Measurements from ENCODE around the gene LTV1.
"Not testable (repeated sequence)": the region's sequence is repeated elsewhere in the genome, so short reads cannot be mapped to it uniquely, and the experiment has no call there.

The LTV1 gene

DNA sequence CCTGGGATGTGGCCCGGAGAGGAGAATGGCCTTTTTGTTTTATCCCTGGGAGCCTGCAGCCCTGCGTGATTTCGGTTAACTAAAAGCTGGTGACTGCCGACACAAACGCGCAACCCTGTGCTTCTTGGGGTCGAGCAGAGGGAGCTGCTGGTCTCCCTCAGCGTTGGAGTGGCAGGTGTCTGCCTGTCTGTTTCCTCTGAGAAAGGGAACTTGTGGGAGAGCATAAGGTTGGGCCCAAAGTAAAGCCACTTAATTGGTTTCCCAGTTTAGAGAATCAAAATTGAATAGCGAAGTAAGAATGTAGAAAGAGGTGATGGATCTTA, 500 bp downstream of the LTV1 start:
- DNase-seq (ENCODE audit: low read depth) = peak; percentile 3

DNA sequence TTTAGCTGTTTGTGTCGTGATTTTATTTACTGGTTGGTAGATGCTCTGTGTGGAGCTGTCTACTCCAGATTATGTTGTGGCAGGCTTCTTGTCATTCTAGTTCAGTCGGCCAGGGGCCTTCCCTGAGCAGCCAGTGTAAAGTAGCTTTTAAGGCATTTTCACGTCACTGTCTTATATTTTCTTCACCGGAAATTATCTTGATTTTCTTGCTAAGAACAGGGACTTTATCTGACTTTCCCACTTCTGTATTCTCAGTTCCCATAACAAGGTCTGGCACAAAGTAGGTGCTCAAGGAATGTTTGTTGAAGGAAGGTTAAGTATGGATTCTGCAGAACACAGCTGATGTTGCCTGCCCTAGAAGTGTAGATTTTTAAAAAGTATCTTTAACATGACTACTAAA, 868 bp downstream of the LTV1 start:
- DNase-seq (ENCODE audit: low read depth) = no peak

DNA sequence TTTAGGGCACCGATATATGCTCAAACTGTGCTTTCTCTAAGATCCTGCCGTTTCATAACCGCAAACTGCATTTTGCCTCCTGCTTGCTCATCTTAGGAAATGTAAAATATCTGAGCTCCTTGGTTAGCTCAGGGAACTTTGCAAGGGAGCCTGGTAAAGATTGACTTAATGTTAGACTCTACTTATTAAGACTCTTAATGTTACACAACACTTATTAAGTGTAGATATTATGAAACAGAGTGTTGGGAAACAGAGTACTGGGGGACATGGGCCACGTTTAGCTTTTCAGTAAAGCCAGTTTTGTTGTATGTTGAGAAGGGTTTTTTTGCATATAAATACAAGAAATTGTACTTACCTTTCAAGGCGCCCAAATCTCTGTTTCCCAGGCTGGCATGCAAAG, 1.9 kb downstream of the LTV1 start:
- no peak for DNase-seq (ENCODE audit: low read depth)

DNA sequence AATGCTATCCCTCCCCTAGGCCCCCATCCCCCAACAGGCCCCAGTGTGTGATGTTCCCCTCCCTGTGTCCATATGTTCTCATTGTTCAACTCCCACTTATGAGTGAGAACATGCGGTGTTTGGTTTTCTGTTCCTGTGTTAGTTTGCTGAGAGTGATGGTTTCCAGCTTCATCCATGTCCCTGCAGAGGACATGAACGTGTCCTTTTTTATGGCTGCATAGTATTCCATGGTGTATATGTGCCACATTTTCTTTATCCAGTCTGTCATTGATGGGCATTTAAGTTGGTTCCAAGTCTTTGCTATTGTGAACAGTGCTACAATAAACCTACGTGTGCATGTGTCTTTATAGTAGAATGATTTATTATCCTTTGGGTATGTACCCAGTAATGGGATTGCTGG, 8.6 kb downstream of the LTV1 start:
- not testable (repeated sequence) for DNase-seq (ENCODE audit: low read depth)

DNA sequence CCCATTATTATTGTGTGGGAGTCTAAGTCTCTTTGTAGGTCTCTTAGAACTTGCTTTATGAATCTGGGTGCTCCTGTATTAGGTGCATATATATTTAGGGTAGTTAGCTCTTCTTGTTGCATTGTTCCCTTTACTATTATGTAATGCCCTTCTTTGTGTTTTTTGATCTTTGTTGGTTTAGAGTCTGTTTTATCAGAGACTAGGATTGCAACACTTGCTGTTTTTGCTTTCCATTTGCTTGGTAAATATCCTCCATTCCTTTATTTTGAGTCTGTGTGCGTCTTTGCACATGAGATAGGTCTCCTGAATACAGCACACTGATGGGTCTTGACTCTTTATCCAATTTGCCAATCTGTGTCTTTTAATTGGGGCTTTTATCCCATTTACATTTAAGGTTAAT, 11.9 kb downstream of the LTV1 start:
- DNase-seq (ENCODE audit: low read depth) = not testable (repeated sequence)

DNA sequence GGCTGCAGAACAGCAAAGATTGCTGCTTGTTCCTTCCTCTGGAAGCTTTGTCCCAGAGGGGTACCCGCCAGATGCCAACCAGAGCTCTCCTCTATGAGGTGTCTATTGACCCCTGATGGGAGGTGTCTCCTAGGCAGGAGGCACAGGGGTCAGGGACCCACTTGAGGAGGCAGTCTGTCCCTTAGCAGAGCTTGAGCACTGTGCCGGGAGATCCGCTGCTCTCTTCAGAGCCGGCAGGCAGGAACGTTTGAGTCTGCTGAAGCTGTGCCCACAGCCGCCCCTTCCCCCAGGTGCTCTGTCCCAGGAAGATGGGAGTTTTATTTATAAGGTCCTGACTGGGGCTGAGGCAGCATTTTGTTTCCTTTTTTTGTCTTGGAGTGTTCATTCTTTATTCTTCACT, 13.6 kb downstream of the LTV1 start:
- not testable (repeated sequence) for DNase-seq (ENCODE audit: low read depth)

DNA sequence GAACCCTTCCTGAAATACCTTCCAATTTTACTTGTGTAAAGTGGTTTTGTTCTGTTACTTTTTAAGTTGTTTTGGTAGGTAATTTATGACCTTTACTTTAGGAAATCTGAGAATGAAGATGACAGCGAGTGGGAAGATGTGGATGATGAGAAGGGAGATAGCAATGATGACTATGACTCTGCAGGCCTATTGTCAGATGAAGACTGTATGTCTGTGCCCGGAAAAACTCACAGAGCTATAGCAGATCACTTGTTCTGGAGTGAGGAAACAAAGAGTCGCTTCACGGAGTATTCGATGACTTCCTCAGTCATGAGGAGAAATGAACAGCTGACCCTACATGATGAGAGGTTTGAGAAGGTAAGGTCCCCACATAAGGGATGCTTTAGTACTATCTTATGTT, 14.5 kb downstream of the LTV1 start:
- DNase-seq (ENCODE audit: low read depth) = no peak

DNA sequence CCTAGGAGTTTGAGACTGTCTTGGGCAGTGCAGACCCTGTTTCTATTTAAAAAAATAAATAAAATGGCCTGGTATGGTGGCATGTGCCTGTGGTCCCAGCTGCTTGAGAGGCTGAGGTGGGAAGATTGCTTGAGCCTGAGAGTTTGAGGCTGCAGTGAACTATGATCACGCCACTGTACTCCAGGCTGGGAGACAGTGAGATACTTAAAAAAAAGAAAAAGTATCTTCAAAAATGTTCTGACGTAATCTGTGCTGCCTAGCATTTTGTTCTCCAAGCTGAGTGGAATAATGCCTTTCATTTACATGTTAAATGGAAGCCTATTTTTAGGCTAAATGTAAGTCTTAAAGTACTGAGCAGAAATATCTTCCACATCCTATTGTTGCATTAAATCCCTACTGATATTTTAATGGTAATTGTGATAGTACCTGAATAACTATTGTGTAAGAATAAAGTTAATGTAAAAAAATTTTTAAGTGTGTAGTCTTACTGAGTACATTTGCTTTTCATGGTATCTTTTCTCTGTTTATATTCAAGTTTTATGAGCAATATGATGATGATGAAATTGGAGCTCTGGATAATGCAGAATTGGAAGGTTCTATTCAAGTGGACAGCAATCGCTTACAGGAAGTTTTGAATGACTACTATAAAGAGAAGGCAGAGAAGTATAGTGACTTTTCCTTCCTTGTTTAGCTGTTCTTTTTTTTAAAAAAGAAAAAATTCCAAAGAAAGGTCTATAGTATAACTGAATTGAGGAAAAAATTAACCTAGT, 16.9 kb downstream of the LTV1 start:
- no peak for DNase-seq (ENCODE audit: low read depth)

DNA sequence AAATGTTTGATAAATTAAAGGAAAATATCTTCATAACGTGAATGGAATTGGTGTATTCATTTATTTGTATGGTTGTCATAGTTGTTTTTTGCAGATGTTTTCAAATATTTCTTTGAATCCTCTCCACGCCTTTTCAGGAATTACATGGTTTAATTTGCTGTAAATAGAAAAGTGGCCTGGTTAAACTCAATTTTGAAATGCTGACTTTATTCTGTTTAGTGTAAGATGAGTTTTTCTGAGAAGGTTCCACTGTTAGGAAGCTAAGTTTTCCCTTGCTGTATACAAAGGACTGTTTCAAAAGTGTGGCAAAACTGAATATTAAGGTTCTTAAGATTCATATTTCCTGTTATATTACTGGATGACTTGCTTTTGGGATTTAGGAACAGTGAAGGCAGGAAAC, 20.6 kb downstream of the LTV1 start:
- DNase-seq (ENCODE audit: low read depth) = no peak

DNA sequence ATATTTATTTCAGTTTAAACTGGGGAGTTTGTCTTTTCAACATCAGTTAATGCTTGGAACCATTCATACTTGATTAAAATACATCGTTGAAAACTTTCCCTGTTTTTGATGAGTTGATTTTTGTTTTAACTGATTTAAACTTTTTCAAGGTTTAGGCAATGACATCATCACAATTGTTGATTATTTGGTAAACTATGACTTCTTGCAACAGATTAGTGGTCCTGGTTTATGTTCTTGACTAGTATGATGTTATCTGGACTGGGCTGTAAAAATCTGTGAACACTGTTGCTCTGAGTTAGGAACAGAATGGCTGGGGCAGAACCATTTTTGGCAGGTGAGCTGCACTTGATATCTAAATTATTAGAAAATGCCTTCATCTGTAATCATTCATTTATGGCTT, 21.1 kb downstream of the LTV1 start, which contains the start of gene ZC2HC1B:
ZC2HC1B (plus strand) TSS at position 241 of the 400 bp plus-strand sequence; CDS start at position 307, 66 bp downstream.
- no peak for DNase-seq (ENCODE audit: low read depth)

DNA sequence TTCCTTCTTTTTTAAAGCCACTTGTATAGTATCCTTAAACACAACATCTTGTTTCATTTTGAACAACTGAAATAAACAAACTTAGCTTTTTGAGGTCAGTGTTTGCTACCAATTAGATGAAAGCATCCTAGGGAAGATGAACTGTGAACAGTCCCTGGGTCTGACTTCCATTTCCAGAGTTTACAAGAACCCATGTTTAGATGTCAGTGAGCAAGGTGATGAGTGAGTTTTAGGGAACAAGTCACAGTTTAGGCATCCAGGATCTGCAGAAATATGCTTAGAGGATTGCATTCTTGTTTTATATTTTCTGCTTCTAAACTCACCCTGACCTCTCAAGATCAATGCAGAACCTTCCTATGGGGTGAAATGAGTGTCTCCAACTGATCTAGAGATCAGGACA, 24.1 kb downstream of the LTV1 start:
- DNase-seq (ENCODE audit: low read depth) = no peak

DNA sequence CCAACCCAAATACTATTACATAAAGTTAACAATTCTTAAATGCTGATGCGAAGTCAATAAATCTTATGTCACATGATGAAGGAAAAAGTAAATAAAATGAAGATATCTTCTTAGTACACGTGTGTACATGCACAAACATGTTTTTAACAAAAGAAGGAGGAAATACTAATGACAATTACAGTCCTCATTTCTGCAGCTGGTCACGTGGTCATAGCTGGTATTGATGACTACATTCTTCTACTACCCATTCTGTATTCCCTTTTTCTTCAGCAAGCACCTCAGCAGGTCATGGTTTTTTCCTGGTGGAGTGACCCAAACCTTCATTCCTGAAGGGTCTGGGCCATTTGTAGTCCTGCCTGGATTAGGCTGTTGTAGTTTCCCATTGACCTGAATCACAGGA, 25.7 kb downstream of the LTV1 start:
- DNase-seq (ENCODE audit: low read depth) = not testable (repeated sequence)

DNA sequence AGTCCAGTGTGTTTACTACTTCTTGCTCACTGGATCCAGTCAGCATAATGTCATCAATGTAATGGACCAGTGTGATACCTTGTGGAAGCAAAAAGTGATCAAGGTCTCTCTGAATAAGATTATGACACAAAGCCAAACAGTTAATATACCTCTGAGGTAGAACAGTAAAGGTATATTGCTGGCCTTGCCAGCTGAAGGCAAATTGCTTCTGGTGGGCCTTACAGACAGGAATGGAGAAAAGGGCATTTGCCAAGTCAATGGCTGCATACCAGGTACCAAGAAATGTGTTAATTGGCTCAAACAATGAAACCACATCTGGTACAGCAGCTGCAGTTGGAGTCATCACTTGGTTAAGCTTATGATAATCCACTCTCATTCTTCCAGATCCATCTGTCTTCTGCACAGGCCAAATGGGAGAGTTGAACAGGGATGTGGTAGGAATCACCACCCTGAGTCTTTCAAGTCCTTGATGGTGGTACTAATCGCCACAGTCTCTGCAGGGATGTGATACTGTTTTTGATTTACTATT, 28.1 kb downstream of the LTV1 start:
- DNase-seq (ENCODE audit: low read depth) = not testable (repeated sequence)

DNA sequence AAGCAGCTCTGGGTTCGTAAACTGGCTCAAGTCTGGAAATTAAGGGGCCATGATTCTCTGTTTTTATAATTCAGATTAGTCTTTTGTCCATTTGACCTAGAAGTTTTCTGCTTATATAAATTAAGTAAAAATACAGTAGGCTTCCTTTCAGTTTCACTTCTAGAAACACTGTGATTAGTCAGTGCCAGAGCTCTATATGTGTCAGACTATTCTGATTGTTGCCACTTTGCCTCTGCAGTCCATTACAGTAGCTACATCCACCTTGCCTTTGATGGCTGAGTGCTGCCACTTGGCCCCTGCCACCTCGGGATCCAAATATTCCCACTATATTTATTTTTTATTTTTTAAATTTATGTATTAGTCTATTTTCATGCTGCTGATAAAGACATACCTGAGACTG, 29.1 kb downstream of the LTV1 start:
- no peak for DNase-seq (ENCODE audit: low read depth)

DNA sequence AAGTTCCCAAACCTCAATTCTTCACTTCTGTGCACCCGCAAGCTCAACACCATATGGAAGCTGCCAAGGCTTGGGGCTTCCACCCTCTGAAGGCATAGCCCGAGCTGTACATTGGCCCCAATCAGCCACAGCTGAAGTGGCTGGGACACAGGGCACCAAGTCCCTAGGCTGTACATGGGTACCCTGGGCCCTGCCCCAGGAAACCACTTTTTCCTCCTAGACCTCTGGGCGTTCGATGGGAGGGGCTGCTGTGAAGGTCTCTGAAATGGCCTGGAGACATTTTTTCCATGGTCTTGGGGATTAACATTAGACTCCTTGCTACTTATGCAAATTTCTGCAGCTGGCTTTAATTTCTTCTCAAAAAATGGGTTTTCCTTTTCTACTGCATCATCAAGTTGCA, 30.5 kb downstream of the LTV1 start:
- not testable (repeated sequence) for DNase-seq (ENCODE audit: low read depth)

DNA sequence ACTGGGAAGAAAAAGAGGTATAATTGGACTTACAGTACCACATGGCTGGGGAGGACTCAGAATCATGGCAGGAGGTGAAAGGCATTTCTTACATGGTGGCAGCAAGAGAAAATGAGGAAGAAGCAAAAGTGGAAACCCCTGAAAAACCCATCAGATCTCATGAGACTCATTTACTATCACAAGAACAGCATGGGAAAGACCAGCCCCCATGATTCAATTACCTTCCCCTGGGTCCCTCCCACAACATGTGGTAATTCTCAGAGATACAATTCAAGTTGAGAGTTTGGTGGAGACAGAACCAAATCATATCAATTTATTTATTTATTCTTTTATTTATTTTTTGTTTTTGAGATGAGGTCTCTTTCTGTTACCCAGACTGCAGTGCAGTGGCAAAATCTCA, 31.4 kb downstream of the LTV1 start:
- DNase-seq (ENCODE audit: low read depth) = not testable (repeated sequence)

DNA sequence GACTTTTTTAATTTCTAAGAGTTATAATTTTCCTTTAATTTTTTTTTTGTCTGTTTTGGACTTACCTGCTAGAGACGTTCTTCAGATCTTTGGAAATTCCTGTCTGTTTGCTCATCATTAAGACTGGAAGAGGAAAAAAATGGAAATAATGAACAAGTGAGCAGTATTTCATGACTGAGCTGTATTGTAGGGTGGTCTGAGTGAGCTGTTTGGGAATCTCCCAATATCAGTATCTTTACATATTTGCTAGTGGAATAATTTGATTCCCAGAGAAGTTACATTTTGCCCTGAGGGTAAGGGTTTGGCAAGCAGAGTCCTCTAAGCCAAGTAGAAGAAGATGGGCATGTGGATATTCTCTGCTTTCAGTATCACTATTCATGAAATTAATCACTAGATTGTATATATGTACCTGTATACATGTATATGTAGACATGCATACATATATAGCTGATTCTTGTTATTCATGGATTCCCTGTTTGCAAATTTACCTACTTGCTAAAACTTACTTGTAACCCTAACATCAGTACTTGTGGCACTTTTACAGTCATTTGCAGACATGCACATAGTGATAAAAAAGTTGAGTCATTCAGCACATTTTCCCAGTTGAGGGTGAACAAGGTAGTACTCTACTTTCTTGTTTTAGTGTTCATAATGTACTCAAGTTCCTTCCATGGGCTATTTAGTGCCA, 34.6 kb downstream of the LTV1 start:
- DNase-seq (ENCODE audit: low read depth) = no peak

DNA sequence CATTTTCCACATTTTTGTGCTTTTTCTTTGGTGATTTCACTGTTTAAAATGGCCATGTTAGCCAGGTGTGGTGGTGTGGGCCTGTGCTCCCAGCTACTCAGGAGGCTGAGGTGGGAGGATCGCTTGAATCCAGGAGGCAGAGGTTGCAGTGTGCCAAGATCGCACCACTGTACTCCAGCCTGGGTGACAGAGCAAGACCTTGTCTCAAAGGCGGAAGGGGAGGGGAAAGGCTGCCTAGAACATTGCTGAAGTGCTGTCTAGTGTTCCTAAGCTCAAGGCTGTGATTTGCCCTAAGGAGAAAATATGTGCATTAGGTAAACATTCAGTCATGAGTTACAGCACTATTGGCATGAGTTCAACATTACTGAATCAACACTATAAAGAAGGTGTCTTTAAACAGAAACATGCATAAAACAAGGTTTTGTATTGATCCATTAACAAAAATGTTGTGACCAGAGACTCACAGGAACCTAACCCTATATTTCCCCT, 35.2 kb downstream of the LTV1 start:
- no peak for DNase-seq (ENCODE audit: low read depth)

DNA sequence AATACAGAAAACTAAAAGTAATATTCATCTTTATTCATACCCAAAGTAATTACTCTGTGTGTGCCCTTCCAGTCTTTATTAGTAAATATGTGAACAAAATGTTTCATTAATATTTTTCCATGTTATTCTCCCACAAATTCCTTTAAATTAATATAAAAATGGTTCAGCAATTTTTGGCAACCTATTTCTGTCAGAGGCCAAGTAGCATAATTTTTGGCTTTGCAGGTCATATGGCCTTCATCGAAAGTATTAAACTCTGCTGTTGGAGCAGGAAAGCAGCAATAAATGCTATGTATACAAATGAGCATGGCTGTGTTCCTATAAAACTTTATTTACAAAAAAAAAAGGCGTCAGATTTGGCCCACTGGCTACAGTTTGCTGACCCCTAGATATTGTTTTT, 37.3 kb downstream of the LTV1 start:
- DNase-seq (ENCODE audit: low read depth) = no peak

DNA sequence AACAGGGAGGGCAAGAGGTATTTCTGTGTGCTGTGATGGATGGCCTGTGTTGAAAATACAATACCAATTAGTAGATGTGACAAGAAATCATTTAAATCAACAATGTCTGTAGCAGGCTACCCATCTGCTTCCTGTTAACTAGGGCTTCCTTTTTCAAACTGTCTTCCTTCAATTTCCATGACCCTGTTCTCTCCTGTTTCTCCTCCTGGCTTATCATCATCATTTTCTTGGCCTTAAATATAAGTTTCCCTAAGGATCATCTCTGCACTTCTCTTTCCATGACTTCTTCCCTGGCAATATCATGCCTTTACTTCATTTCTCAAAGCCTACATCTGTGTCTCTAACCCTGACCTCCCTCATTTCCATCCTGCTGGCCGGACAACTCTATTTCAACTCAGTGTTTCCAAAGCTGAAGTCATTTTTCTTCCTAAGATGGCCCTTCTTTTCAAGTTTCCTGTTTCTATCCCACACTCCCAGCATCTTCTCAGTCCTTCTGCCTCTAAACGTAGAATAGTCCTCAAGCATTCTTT, 39.3 kb downstream of the LTV1 start:
- no peak for DNase-seq (ENCODE audit: low read depth)

DNA sequence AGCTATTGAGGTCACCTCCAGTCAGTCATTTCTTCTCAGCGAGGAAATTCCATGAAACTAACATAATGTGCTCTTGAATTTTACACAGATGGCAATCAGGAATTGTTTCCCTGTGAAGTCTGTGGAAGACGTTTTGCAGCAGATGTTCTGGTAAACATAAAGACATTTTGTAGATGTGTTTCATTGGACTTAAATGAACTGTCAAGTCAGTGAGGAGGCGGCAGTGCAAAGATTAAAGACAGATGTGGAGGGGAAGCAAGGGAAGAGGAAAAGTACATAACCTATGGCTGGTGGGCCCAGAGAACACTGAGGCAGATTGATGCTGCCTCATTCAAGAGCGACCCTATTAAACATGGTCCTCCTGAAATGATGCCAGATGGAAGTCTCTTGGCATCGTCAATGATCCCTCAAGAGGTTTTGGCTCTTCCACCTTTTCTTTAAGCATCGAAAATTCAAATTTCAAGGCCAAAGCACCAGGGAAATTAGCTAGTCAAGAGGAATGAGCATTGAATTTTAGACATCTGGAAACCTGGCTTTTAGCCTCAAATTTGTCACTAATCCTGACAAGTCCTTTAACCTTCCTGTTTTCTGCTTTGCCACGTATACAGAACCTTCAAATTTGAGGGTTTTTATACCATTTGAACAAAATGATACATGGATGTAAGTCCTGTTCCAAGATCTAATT, 41.2 kb downstream of the LTV1 start:
- DNase-seq (ENCODE audit: low read depth) = no peak

DNA sequence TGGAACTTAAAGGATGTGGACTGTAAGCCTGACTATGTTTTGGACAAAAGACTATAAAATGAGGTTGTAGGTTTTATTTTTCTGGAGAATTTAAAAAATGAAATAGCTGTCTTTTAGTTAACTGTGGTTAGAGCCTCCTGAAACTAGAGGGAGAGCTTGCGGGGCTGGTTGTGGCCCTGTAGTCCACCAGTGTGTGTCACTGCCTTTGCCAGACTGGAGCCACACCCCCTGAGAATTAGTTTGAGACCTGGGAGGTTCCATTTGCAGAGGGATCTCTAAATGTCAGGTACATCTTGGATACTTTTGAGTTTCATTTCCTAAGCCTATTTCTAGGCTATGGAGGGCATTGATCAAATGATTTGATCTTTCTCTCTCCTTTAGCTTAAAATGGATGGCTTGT, 42.0 kb downstream of the LTV1 start:
- no peak for DNase-seq (ENCODE audit: low read depth)

DNA sequence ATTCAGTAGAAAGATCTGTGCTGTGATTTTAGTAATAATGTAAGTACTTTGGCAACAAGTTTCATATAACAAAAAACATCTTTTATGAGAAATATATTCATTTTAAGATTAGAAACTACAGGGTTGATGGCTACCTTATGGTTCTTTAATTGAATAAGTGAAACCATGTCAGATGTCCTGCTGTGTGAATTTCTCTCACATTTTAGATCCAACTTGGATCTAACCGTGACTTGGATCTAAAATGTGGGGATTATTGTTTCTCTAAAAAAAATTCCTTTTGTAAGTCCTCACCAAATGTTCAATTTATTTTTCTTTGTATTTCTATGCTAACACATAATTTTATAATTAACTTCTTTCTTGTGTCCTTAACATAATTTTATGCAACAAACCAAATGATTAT, 51.5 kb downstream of the LTV1 start:
- DNase-seq (ENCODE audit: low read depth) = no peak

Data from activated T-cell treated with anti-CD3 and anti-CD28 coated beads for 24 hours (primary cell).